Ectodermal cell (in vitro differentiated cells): ENCODE data around the gene KRT6B.

ENCODE experiments used
- H3K27ac ChIP-seq: 2 replicates; pipeline ENCODE4 v1.7.0; 2013; ENCODE audit warnings: mild to moderate bottlenecking, low read depth, low read length; ENCODE audit not compliant: insufficient read depth, poor library complexity, severe bottlenecking
- H3K27me3 ChIP-seq: 2 replicates; pipeline ENCODE4 v1.7.0; 2013; ENCODE audit warnings: mild to moderate bottlenecking, low read length; ENCODE audit not compliant: insufficient read depth, control insufficient read depth, poor library complexity, severe bottlenecking
- H3K36me3 ChIP-seq: one replicate; pipeline ENCODE4 v1.7.0; 2013; ENCODE audit warnings: low read length; ENCODE audit not compliant: control insufficient read depth, insufficient read depth
- H3K4me1 ChIP-seq: one replicate; pipeline ENCODE4 v1.7.0; 2013; ENCODE audit warnings: low read length; ENCODE audit not compliant: control insufficient read depth, insufficient read depth
- H3K4me3 ChIP-seq: 2 replicates; pipeline ENCODE4 v1.7.0; 2013; ENCODE audit warnings: low read depth, low read length, control low read depth; ENCODE audit not compliant: insufficient read depth
- H3K9me3 ChIP-seq: 2 replicates; pipeline ENCODE4 v1.7.0; 2013; ENCODE audit warnings: mild to moderate bottlenecking, low read length, moderate library complexity; ENCODE audit not compliant: control insufficient read depth
- WGBS, 2 experiments: methylation state at CpG; one replicate each; pipeline ENCODE4 v1.1.7; 2013; ENCODE audit warnings: missing lambda C conversion rate in 2 of 2; 5-methylcytosine and 5-hydroxymethylcytosine counted together

KRT6B gene

GRCh38 chr12:52446367-52447045 is 5.4 kb downstream of the KRT6B start:
- no peaks in the 10 kb centered on the region for H3K36me3 ChIP-seq
- no peak overlapping the region for H3K4me3 ChIP-seq
- no peaks in the 10 kb centered on the region for H3K9me3 ChIP-seq
- no peak overlapping the region for H3K27ac ChIP-seq
- 94 to 99% methylated on average over 6 of the region's 6 CpGs for WGBS, 2 experiments
- H3K27me3 ChIP-seq, result no peaks in the 10 kb centered on the region
- H3K4me1 ChIP-seq, result peaks cover 11% of the 10 kb centered on the region

DNA sequence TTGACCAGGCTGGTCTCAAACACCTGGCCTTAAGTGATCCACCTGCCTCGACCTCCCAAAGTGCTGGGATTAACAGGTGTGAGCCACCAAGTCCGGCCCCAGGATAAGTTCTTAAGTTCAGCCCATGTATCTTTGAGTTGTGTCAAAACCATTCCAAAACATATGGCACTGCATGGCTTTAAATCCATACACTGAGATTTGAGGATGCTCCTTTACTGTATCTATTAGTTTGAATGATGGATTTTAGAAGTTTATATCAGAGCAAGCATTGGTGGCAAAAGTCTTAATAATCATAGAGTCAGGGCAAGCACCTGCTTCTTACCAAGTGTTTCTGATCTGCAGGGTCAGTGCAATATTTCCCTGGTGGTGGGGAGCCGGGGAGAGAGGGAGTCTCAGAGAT is 6.1 kb downstream of the KRT6B start:
- 68 to 74% methylated on average over 3 of the region's 3 CpGs for WGBS, 2 experiments
- no peaks in the 10 kb centered on the region for H3K27me3 ChIP-seq
- peaks cover 17% of the 10 kb centered on the region for H3K4me1 ChIP-seq
- no peak overlapping the region for H3K27ac ChIP-seq
- no peak overlapping the region for H3K4me3 ChIP-seq
- H3K36me3 ChIP-seq, result no peaks in the 10 kb centered on the region
- no peaks in the 10 kb centered on the region for H3K9me3 ChIP-seq

DNA sequence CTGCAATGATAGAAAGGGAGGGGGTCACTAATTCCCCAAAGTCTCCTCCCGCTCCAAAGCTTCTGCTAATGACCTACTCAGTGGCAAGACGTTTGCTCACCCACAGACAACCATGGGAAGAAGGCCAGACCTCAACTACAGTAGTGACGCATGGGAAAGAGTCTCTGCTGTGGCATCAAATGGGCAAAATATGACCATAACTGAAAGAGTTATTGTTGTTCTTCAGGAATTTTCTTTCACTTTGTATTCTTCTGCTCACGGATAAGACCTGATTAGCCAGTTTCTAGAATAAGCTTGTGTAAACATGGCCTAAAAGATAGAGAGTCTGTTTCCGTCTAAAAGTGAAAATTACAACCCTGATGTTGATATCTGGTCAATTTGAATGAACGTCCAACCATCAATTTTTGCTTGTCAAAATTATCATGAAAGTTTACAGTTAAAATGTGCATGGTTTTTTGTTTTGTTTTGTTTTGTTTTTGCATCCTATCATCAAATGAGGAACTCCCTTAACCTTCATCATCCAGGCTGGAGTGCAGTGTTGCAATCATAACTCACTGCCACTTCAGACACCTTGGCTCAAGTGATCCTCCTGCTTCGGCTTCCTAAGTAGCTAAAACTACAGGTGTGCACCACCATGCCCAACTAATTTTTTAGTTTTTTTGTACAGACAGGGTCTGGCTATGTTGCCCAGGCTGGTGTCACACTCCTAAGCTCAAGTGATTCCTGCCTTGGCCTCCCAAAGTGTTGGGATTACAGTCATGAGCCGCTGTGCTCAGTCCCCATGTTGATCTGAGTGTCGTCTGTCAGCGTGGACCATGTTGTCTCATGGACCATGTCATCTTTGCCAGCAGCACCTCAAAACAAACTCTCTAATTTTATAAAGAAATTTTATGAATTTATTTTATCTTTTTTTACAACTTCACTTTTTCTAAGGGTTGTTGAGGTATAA is 7.0 kb downstream of the KRT6B start:
- no peak overlapping the region for H3K27ac ChIP-seq
- no peaks in the 10 kb centered on the region for H3K27me3 ChIP-seq
- H3K36me3 ChIP-seq, result no peaks in the 10 kb centered on the region
- H3K4me1 ChIP-seq, result peaks cover 20% of the 10 kb centered on the region
- WGBS, 2 experiments, result 86 to 91% methylated on average over 10 of the region's 10 CpGs
- no peak overlapping the region for H3K4me3 ChIP-seq
- no peaks in the 10 kb centered on the region for H3K9me3 ChIP-seq

DNA sequence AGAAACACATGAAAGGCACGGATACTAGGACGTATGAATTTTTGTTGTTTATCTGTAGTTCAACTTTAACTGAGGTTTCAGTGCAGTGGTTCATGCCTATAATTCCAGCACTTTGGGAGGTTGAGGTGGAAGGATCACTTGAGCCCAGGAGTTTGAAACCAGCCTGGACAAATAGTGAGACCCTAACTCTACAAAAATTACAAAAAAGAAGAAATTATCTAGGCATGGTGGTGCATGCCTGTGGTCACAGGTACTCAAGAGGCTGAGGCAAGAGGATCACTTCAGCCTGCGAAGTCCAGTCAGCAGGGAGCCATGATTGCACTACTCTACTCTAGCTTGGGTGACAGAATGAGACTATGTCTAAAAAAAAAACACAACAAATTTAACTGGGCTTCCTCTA is 8.0 kb downstream of the KRT6B start:
- H3K4me3 ChIP-seq, result no peak overlapping the region
- H3K9me3 ChIP-seq, result no peaks in the 10 kb centered on the region
- no peak overlapping the region for H3K27ac ChIP-seq
- no peaks in the 10 kb centered on the region for H3K36me3 ChIP-seq
- H3K27me3 ChIP-seq, result no peaks in the 10 kb centered on the region
- H3K4me1 ChIP-seq, result peaks cover 20% of the 10 kb centered on the region
- WGBS, 2 experiments, result 92 to 94% methylated on average over 3 of the region's 3 CpGs

DNA sequence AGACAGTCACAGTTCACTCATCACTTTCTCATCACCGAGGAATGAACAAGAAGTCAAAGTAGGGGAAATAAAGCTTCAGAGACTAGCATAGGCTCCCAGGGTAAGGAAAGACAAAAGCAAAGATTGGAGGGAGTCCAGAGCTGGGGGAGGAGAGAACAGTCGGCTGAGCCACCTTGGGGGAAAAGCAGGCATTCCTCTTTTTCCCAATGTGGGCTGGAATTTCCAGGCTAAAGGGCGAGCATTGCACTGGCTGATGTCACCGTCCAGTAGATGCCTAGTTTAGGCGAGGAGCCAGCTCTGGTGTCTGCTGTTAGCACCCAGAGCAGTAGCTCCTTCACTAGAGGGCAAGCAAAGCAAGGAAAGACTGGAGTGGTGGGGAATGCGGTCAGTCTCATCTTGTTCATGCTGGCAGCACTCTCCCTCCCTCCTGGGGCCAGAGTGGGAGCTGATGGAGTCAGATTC is 9.3 kb downstream of the KRT6B start:
- H3K9me3 ChIP-seq, result no peaks in the 10 kb centered on the region
- no peaks in the 10 kb centered on the region for H3K36me3 ChIP-seq
- H3K4me1 ChIP-seq, result peaks cover 20% of the 10 kb centered on the region
- no peak overlapping the region for H3K4me3 ChIP-seq
- 35 to 43% methylated on average over 6 of the region's 6 CpGs for WGBS, 2 experiments
- no peak overlapping the region for H3K27ac ChIP-seq
- H3K27me3 ChIP-seq, result no peaks in the 10 kb centered on the region

DNA sequence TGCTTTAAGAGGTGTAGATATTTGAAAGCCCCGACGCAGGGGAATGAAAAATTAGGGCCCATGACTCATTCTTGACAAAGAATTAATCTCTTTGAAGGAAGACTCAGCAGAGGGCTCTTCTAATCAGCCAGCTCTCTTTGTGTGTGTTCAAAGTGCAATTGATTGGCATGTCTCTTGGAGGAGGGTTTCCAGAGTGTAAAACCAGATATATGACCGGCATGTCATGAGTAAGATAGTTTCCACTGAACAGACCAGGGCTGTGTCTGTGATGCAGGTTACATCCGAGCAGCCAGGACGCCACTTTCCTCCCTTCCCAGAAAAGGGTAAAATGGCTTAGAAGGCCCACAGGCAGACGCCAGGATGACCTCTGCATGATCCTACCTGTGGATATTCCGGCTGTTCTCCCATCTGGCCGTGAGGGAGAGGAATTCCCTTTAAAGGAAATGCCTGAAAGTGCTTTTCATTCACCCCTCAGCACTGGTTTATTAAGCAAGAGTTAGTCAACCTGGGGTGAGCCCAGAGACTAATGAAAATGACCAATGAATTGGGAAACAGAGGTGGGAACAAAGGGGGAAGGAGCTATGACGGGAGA is 10.5 kb downstream of the KRT6B start:
- H3K27ac ChIP-seq, result no peak overlapping the region
- peaks cover 22% of the 10 kb centered on the region for H3K4me1 ChIP-seq
- H3K36me3 ChIP-seq, result no peaks in the 10 kb centered on the region
- H3K4me3 ChIP-seq, result no peak overlapping the region
- H3K27me3 ChIP-seq, result no peaks in the 10 kb centered on the region
- WGBS, 2 experiments, result 78 to 79% methylated on average over 9 of the region's 9 CpGs
- no peaks in the 10 kb centered on the region for H3K9me3 ChIP-seq

DNA sequence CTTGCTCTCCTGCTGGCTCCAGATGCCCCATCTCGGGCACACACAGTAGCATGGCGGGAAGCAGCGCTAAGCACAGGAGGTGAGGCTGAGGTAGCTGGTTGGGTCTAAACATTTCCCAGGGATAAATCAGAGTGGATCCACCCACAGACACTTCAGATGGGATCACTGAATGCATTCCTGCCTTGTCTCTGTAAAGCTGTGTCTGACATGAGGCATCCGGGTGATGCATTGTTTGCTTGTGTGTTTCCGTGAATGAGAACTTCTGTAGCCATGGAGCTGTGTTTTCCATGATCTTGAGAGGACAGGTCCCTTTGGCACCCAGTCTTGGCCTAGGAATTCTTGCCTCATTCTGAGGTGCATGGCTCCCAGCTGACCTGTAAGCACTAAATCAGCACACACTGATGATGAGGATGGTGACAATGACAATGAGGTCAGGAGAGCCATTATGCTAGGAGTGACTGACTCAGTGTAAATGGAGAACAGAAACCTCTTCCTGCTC is 11.1 kb downstream of the KRT6B start:
- 91 to 96% methylated on average over 5 of the region's 5 CpGs for WGBS, 2 experiments
- Histone ChIP-seq H3K9me3 (no peaks in the 10 kb centered on the region), H3K4me1 (peaks cover 23% of the 10 kb centered on the region), H3K4me3 (no peak overlapping the region), H3K27ac (no peak overlapping the region), H3K27me3 (no peaks in the 10 kb centered on the region), H3K36me3 (no peaks in the 10 kb centered on the region)

- Histone ChIP-seq H3K27me3 (no peaks in the 10 kb centered on the region), H3K9me3 (no peaks in the 10 kb centered on the region), H3K4me1 (peaks cover 23% of the 10 kb centered on the region), H3K27ac (no peak overlapping the region), H3K36me3 (no peaks in the 10 kb centered on the region), H3K4me3 (no peak overlapping the region)
- WGBS, 2 experiments, result 85 to 88% methylated on average over 2 of the region's 2 CpGs
Observed at GRCh38 chr12:52439845-52440244, 12.1 kb downstream of the KRT6B start.

GRCh38 chr12:52439420-52439819 is 12.5 kb downstream of the KRT6B start:
- Histone ChIP-seq H3K4me3 (no peak overlapping the region), H3K4me1 (peaks cover 23% of the 10 kb centered on the region), H3K27ac (no peak overlapping the region), H3K27me3 (no peaks in the 10 kb centered on the region), H3K9me3 (no peaks in the 10 kb centered on the region), H3K36me3 (no peaks in the 10 kb centered on the region)
- 81 to 82% methylated on average over 8 of the region's 8 CpGs for WGBS, 2 experiments
